GM21447 (cell line): ENCODE results near the gene HIP1.
"Not testable (repeated sequence)": the region's sequence is repeated elsewhere in the genome, so short reads cannot be mapped to it uniquely, and the experiment has no call there.

Source experiments
- ATAC-seq: cut with Tn5 transposase; IDR thresholded peaks from one replicate; pipeline ENCODE4 v1.9.1; 2021; ENCODE audit not compliant: unreplicated experiment

The HIP1 gene

DNA sequence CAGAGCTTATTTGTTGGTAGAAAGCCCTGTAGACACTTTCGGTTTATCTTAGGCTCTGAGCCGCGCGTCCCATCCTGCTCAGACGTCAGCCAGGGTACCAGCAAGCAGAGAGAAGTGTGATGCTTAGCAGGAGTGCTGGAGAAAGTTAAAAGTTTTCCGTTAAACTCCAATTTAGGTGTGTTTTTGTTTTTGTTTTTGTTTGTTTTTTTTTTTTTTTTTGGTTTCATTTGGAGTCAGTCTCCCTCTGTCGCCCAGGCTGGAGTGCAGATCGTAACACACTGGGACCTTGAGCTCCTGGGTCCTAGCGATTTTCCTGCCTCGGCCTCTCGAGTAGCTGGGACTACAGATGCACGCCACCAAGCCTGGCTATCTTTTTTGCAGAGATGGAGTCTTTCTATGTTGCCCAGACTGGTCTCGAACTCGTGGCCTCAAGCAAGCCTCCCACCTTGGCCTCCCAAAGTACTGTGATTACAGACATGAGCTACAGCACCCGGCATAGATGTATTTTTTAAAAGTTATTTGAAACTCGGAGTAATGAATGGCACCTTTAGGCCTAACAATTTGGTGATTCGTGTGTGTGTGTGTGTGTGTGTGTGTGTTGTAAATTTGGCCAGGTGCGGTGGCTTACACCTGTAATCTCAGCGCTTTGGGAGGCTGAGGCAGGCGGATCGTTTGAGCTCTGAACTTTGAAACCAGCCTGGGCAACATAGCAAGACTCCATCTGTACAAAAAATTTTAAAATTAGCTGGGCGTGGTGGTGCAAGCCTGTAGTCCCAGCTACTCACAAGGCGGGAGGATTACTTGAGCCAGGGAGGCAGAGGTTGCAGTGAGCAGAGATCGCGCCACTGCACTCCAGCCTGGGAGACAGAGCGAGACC lies 1.3 kb upstream of the HIP1 start:
- no peak for ATAC-seq

DNA sequence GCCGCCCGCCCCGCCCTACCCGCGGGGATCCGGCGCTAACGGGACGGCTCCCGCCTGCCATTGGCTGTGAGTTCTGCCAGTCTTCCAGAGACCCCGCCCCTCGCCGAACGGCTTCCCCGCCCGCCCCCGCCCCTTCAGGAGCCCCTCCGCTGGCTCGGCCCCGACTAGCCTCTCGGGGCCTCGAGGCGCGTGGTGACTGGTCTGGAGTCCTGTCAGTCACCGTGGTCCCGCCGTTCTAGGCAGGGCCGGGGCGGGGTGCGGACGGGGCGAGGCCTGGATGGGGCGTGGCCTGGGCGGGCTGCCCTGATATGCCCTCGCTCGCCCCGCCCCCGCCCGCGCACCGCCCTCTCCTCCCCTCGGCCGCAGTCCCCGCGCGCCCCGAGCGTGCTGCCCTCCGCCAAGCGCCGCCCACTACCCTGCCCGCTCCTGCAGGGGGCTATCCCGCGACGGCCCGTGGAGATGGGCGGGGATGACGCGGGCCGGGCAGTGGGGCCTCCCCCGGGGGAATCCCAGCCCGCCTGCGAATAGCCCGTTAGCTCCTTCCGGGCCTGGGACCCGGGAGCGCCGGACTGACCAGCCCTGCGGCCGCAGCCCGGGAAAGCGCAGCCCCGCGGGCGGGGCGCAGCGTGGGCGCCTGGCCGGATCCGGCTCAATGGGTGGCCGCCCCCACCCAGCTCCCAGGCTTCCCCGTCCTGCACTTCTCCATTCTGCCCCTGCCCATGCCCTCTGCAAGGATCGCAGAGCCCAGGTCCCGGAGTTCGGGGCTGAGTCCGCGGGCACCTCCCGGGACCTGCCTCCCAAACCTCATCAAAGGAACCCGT lies 444 bp upstream of the HIP1 start:
- ATAC-seq = peak; percentile 84

DNA sequence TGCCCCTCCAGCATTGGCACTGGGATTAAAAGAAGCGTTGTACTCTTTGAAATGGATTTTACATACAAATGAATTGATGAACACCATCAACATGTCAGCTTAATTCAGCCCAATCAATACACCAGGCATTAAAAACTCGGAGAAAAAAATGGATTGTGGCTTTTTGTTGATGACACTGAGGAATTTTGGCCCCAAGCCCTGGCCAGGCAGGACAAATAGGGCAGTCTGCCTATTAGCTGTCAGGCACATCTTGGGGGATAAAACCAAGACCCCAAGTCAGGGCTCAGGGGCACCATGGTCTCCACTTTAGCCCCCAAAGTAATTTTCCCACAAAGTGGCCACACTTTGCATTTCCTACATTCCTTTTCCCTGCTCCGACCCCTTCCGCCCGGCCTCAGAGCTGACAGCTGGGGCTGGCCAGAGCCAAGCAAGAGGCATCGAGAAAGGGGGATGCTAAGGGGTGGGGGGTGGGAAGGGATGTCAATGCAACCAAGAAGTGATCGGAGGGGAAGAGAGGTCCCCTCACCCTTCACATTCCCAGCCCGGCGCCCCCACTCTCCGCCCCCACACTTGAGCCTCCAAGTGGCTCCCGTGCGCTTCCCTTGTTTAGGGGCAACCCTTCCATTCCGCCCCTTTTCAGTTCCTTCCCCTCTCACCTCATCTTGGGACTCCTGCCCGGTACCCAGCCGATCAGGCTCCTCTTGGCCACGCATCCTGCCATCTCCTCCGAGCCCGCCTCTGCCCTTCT lies 711 bp downstream of the HIP1 start:
- ATAC-seq = no peak

DNA sequence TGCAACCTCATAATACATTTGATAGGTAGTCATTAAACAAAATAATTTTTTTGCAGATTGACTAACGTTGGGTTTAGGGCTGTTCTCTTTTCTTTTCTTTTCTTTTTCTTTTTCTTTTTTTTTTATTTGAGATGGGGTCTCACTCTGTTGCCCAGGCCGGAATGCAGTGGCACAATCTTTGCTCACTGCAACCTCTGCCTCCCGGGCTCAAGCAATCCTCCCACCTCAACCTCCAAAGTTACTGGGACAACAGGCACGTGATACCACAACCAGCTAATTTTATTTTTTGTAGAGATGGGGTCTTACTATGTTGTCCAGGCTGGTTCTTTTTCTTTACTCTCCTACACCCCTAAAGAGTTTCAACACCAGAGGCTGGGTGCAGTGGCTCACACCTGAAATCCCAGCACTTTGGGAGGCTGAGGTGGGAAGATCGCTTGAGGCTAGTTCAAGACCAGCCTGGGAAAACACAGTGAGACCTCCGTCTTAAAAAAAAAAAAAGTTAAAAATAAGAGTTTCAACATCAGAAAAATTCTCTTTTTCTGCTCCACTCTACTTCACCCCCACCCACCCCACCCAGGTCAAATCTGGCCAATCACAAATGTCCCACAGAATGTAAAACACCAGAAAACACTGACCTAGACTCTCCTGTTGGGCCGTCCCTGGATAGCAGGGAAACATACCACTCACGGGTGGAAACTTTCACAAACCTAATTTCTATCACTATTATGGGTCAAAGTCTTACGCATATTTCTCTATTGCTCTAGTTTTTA lies 3.0 kb downstream of the HIP1 start:
- no peak for ATAC-seq

DNA sequence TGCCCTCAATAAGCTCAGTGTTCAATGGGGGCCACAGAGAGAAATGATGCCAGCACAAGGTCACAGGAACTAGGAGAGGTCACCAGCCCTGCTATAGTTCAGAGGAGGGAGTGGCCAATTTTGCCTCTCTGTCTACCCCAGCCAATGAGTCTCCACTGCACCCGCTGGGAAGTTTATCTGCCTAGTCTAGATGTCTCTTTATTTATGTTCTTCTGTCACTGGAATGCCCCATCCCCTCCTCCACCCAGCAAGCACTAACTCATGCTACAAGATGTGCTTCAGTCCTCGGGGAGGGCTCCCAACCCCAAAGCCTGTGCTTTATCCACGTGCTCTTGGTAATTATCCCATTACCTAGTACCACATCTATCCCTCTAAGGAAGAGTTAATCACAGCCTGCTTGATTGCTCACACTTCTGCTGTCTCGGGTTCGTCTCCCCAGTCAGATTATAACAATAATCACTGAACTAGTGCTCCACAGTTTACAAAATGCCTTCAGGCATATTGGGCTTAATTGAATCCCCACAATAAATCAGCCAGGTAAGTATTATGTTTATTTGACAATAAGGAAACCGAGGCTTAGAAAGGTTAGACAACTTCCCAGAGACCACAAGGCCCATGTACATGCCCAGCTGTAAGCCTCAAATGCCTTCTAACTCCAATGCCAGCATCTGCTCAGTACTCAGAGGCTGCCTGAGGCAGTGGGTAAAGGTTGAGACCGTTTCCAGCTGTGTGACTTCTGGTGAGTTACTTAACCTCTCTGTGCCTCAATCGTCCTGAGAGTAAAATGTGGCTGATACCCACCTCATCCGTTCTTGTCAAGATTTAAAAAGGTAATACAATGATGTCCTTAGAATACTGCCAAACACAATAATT lies 3.9 kb downstream of the HIP1 start:
- no peak for ATAC-seq

DNA sequence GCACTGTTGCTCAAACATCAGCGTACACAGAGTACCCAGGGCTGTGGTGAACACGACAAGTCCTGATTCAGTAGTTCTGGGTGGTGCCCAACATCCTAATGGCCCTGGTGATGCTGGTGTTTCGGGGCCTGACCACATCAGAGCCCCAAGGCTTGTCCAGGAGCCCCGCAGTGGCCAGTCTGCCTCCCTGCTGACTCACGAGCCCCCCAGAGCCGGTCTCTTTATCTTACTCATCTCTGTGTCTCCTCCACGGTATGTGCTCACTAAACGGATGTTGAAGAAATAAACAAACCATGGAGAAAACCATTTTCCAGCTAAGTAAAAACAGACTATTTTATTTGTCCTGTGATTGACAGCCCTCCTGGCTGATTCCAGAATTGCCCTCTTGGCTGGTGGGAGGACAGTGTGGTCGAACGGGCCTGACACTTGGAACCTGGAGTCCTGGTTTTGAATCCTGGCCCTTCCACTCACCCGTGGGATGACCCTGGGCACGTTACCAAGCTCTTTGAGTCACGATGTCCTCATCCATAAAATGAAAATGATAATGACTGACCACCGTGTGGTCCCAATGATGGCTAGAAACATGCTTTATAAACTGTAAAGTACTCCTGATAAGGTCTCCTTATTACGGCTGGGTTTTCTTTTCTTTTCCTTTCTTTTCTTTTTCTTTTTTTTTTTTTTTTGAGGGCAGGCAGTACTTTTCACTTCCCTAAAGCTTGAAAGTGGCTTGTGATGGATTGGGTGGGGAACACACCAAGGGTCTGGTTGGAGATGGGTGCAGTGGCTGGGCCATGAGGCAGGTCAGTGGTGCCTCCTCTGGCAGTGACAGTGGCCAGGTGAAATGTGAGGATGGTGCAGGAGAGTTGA lies 5.7 kb downstream of the HIP1 start:
- no peak for ATAC-seq

DNA sequence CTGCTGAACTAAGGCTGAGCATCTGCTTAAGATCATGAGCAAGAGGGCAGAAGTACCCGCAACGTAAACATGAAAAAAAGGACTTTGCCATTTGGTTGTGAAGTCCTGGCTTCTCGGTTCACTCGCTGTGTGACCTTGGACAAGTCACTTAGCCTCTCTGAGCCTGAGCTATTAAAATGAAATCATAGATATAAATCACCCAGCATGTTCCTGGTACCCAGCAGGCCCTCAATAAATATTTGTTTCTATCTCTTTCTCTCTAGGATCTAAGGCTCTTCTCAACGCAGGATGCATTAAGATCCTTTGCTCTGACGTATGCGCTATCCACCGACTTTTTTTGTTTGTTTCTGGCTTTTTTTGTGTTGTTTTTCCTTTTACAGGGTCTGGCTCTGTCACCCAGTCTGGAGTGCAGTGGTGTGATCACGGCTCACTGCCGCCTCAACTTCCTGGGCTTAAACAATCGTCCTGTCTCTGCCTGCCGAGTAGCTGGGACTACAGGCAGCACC lies 6.7 kb downstream of the HIP1 start:
- ATAC-seq = no peak

DNA sequence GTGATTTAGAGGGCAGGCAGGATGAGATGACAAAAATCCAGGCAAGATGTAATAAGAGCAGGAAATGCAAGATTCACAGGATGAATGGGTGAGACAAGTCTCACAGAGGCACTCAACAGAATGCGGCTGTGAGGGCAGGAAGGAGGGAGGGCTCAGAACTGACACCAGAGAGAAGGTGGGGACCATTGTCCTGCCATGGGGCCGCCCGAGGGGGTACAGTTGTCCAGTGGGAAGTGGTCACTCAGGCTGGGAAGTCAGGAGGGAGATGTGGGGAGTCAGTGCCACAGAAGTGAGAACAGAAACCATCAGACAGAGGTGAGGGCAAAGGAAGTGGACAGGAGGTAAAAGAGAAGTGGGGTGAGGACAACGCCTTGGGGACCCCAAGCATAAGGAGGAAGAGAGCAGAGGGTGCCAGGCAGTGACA lies 8.9 kb downstream of the HIP1 start:
- no peak for ATAC-seq

DNA sequence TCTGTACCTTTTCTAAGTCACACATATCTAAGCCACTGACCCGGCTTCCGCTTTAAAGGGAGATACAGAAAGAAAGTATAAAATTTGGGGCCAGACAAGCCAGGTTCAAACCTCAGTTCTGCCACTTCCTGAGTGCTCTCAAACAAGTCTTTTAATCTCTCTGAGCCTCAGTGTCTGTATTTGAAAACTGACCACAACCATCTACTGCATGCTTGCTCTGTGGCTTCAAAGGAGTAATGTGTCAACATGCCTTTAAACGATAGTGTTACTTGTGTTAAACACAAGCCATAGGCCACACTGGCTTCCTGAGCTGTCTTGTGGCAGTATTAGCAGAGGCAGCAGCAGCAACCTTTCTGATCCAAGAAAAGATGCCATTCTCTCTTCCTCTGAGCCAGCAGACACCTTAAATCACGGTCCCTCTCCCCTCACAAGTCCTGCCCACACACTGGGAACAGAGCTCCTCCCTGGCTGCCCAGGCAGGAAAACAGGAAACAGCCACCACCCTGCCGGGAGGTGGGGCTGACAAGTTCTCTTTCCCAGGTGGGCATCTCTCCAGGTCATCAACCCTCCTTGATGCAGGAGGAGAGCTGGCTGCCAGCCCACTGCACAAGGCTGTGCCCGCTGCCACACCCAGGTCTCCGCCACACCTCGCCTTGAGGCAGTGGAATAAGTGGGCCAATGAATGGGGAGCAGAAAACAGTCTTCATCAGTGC lies 10.7 kb downstream of the HIP1 start:
- ATAC-seq = no peak

DNA sequence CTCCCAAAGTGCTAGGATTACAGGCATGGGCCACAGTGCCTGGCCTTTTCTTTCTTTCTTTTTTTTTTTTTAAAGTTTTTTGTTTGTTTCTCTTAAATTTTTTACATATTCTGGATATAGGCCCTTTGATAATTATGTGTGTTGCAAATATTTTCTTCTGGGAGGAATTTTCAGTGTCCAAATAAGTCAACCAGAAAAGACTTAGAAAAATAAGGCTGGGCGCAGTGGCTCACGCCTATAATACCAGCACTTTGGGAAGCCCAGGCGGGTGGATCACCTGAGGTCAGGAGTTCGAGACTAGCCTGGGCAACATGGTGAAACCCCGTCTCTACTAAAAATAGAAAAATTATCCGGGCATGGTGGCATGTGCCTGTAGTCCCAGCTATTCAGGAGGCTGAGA lies 11.4 kb downstream of the HIP1 start:
- not testable (repeated sequence) for ATAC-seq

DNA sequence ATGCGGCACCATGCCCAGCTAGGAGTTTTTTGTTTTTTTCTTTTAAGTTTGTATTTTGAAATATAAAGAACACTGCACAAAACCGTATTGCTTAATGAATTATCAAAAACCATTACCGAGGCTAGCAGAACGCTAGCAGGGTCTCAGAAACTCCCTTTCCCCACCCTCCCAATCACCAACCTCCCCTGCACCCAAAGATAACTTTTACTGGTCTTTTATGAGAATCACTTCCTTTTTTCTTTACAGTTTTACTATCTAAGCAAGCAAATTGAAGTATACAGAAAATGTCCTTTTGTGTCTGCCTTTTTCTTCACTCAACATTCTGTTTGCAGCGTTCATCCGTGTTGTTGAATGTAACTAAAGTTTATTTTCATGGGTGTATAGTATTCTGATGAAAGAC lies 13.4 kb downstream of the HIP1 start:
- no peak for ATAC-seq

DNA sequence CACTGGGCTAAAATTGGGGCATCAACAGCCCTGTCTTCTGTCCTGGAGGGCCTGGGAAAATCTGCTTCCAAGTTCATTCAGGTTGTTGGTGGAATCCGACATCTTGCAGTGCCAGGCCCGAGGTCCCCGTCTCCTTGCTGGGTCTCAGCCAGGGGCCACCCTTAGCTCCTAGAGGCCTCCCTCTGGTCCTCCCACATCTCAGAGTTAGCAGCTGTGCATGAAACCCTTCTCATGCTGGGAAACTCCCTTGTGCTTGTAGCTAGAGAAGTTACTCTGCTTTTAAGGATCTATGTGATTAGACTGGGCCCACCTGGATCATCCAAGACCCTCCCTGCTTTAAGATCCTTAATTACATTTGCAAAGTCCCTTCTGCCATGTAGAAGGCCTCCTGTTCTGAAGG lies 15.3 kb downstream of the HIP1 start:
- ATAC-seq = no peak

DNA sequence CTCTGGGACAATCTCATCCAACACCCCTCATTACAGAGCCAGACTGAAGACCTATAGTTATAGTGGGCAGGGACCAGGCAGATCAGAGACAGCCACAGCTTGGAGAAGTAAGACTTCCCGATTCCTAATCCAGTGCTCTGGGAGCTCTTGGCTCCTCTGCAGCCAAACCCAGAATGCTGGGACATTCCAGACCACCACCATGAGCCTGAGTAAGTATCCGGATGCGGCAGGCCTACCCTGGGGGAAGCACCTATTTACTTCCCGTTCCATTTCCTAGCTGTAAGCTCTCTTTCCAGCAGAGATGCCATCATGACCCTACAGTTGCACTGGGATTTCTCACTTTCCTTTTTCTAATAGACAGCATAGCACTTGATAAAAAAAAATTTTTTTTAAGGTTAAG lies 16.4 kb downstream of the HIP1 start:
- ATAC-seq = no peak

DNA sequence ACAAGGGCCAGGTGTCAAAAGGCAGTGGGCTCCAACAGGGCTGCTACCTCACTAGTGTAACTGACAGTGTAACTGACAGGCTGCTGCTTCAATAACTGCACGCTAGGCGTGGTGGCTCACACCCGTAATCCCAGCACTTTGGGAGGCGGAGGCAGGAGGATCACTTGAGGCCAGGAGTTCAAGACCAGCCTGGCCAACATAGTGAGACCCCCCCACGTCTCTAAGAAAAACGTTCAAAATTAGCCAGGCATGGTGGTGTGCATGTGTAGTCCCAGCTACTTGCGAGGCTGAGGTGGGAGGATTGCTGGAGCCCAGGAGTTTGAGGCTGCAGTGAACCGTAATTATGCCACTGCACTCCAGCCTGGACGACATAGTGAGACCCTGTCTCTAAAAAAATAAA lies 16.8 kb downstream of the HIP1 start:
- not testable (repeated sequence) for ATAC-seq

DNA sequence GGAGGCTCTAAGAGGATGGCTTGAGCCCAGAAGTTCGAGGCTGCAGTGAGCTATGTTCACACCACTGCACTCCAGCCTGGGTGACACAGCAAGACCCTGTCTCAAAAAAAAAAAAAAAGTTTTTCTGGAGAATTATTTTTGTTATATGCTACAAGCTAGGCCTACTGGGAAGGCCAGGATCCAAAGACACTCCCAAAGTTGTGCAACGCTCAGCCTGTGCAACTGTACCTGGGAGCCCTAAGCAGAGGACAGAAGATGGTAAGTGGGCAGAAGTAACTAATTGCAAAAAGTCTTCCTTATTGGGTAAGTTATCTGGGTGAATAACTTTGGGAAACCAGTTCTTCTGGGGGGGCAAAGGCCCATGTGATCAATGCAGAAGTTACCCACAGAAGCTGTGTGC lies 17.3 kb downstream of the HIP1 start:
- ATAC-seq = no peak

DNA sequence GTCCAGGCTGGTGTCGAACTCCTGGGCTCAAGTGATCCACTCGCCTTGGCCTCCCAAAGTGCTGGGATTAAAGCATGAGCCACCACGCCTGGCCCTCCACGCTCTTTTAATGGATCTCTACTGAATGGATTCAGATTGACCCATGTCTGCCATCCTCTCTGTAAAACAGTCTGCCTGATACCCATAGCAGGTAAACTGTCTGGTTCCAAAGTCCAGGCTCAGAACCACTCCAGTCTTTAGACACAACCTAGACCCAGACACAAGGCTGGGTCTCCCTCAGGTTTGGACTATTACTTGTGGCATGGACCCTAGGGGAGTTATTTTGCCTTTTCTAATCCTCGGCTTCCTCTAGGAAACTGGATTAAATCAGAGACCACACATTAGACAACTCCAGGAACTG lies 19.1 kb downstream of the HIP1 start:
- no peak for ATAC-seq

DNA sequence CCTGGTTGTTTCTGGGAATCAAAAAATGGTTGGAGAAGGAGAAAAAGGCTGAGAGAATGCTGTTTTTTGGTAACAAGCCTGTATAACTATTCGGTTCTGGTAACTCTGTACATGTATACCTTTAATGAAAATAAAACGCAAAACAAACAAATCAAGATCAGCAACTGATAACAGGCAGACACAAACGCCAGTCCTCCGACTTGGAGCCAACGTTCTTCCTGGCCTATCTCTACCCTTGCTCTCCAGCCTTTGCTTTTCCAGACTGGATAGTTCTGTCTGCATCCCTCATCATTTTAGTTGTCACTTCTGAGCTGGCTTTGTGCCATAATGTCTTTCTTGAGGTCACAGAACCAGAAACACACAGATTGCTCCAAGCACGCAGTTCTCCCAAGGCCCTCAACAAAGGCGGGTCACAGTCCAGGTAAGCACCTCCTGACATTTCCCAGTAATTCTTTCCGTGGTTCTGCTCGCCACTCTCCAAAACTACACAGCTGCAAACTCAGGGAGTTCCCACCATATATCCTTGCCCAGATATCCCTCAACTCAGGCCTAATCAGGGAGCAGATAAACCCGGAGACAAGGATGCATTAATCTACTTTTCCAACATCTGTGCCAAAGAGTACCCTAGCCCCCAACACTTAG lies 20.2 kb downstream of the HIP1 start:
- no peak for ATAC-seq

DNA sequence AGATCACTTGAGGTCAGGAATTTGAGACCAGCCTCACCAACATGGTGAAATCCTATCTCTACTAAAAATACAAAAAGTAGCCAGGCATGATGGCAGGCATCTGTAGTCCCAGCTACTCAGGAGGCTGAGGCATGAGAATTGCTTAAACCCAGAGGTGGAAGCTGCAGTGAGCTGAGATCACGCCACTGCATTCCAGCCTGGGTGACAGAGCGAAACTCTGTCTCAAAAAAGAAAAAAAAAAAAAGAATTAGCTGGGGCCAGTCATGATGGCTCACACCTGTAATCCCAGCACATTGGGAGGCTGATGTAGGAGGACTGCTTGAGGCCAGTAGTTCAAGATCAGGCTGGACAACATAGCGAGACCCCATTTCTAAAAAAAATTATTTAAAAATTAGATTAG lies 21.0 kb downstream of the HIP1 start:
- not testable (repeated sequence) for ATAC-seq
